Lung (tissue), 13 donors: ENCODE data around the gene SUV39H1. TPM values are rescaled to one million over a fixed set of nuclear protein-coding genes. Genes with fewer than 3 reads are reported as not detected.

Experiments used
- ATAC-seq: fragments of 200-7000 bp; cut with Tn5 transposase; one replicate; pipeline ENCODE4 v1.9.1; 2020; ENCODE audit warnings: moderate number of reproducible peaks; ENCODE audit not compliant: insufficient read depth, low FRiP score
- DNase-seq, 3 donors: peaks; one replicate each; pipeline ENCODE4 v3.0.0-alpha.2; 2013 to 2017
- H3K27ac ChIP-seq, 2 donors: one replicate each; pipeline ENCODE4 v1.5.1; 2013; ENCODE audit warnings: mild to moderate bottlenecking in 2 of 2, moderate library complexity in 2 of 2, control low read depth in 1 of 2, inconsistent platforms in 1 of 2, low read depth in 1 of 2, low read length in 1 of 2
- H3K27me3 ChIP-seq, 3 donors: one replicate each; pipeline ENCODE4 v1.5.1; 2013; ENCODE audit warnings: low read length in 2 of 3; ENCODE audit not compliant: control insufficient read depth in 3 of 3, insufficient read depth in 3 of 3
- H3K36me3 ChIP-seq, 4 donors: one replicate each; pipeline ENCODE4 v1.5.1; 2013; ENCODE audit warnings: low read length in 4 of 4, mild to moderate bottlenecking in 1 of 4, moderate library complexity in 1 of 4; ENCODE audit not compliant: control insufficient read depth in 4 of 4, insufficient read depth in 4 of 4
- H3K4me1 ChIP-seq, 5 donors: one replicate each; pipeline ENCODE4 v1.5.1; 2013; ENCODE audit warnings: low read length in 5 of 5, mild to moderate bottlenecking in 2 of 5, moderate library complexity in 1 of 5; ENCODE audit not compliant: control insufficient read depth in 5 of 5, insufficient read depth in 5 of 5
- H3K4me3 ChIP-seq: one replicate; pipeline ENCODE4 v1.5.1; 2013; ENCODE audit warnings: mild to moderate bottlenecking, control low read depth, moderate library complexity
- H3K9ac ChIP-seq, 2 donors: one replicate each; pipeline ENCODE4 v1.5.1; 2013; ENCODE audit warnings: low read length in 2 of 2, control low read depth in 1 of 2; ENCODE audit not compliant: insufficient read depth in 1 of 2
- H3K9me3 ChIP-seq, 4 donors: one replicate each; pipeline ENCODE4 v1.5.1; 2013; ENCODE audit warnings: low read length in 3 of 4, mild to moderate bottlenecking in 1 of 4, moderate library complexity in 1 of 4; ENCODE audit not compliant: control insufficient read depth in 4 of 4, insufficient read depth in 3 of 4
- CTCF ChIP-seq: IDR thresholded peaks from 2 replicates; pipeline ENCODE4 v1.5.1; 2012; ENCODE audit warnings: mild to moderate bottlenecking; ENCODE audit errors: control extremely low read depth, extremely low read depth
- WGBS, 2 donors: extraction: QIAGEN DNeasy Blood & Tissue Kit; methylation state at CpG; one replicate each; pipeline ENCODE4 v1.1.7; 2013; 5-methylcytosine and 5-hydroxymethylcytosine counted together
- polyA plus RNA-seq, 2 donors: library from polyadenylated mRNA; stranded (reverse); fragments of 200-250 nt; gene quantifications; one replicate each; pipeline ENCODE4 v1.2.1, GENCODE V29; 2013
- small RNA-seq: library from RNA; depleted of rRNA; stranded (forward); fragments of <200 nt; gene quantifications from one replicate; pipeline ENCODE3, GENCODE V24; 2014; ENCODE audit warnings: low replicate concordance
- total RNA-seq, 2 donors: library from RNA; depleted of rRNA in 1 of 2; stranded (reverse); fragments of >200 nt in 1 of 2; gene quantifications; one replicate each; pipeline ENCODE4 v1.2.1, GENCODE V29; 2014 to 2021
- donor health status: control.
- donor health status: control.
- donor health status: Bipolar disorder and iron deficiency.
- donor health status: healthy.
- donor health status: DM: yes; HTN: yes; CAD: no.

The SUV39H1 gene
- total and polyA plus RNA-seq, 4 donors = 2.4 to 6.8 (median 4.1) TPM

GRCh38 chrX:48752498-48752897, 56.0 kb downstream of the SUV39H1 start:
- ATAC-seq (no peak), DNase-seq (no peak)
- WGBS, 2 donors = 58 to 66% methylated on average over 7 of the region's 7 CpGs
- Histone ChIP-seq H3K27ac (no peak overlapping the region), H3K4me3 (no peak overlapping the region), H3K9me3 (no peaks in the 10 kb centered on the region), H3K36me3 (no peaks in the 10 kb centered on the region), H3K9ac (no peak overlapping the region), H3K4me1 (no peaks in the 10 kb centered on the region), H3K27me3 (no peaks in the 10 kb centered on the region)
- TF ChIP-seq CTCF = no peak

GRCh38 chrX:48753708-48754228, 57.2 kb downstream of the SUV39H1 start:
- Histone ChIP-seq H3K36me3 (no peaks in the 10 kb centered on the region), H3K4me3 (no peak overlapping the region), H3K4me1 (no peaks in the 10 kb centered on the region), H3K9me3 (no peaks in the 10 kb centered on the region), H3K27me3 (no peaks in the 10 kb centered on the region), H3K9ac (no peak overlapping the region), H3K27ac (no peak overlapping the region)
- TF ChIP-seq CTCF = no peak
- WGBS, 2 donors = 74 to 80% methylated on average over 8 of the region's 8 CpGs
- ATAC-seq = no peak
- no peak for DNase-seq

- Histone ChIP-seq H3K27me3 (no peaks in the 10 kb centered on the region), H3K4me1 (no peaks in the 10 kb centered on the region), H3K36me3 (no peaks in the 10 kb centered on the region), H3K9ac (no peak overlapping the region), H3K9me3 (no peaks in the 10 kb centered on the region), H3K27ac (no peak overlapping the region), H3K4me3 (no peak overlapping the region)
- 60 to 74% methylated on average over 8 of the region's 8 CpGs for WGBS, 2 donors
- ATAC-seq = no peak
- TF ChIP-seq CTCF = no peak
- no peak for DNase-seq
Measured at GRCh38 chrX:48754238-48754637, 57.7 kb downstream of the SUV39H1 start.

Small RNA genes within 50 kb of the gene (small RNA-seq; reads per million reads assigned to genes)
- not detected for gene RNU6-1056P

Other genes with a start within 250 kb of the SUV39H1 start
- gene SLC38A5, start 226.5 kb upstream of the SUV39H1 start, total RNA-seq = 10 to 100 TPM; 15.2 to 65.3 TPM
- 10 to 100 TPM; 30.7 to 80.9 TPM for gene SLC38A5, start 226.5 kb upstream of the SUV39H1 start, polyA plus RNA-seq
- gene FTSJ1, start 220.5 kb upstream of the SUV39H1 start, total RNA-seq = 10 to 100 TPM; 18.2 to 45.8 TPM
- 10 to 100 TPM; 43.7 to 48.3 TPM for gene FTSJ1, start 220.5 kb upstream of the SUV39H1 start, polyA plus RNA-seq
- 10 to 100 TPM in 1 of 2 donors, 1 to 10 TPM in 1; 3.3 to 12.8 TPM for gene PORCN, start 187.7 kb upstream of the SUV39H1 start, total RNA-seq
- 10 to 100 TPM; 11.6 to 12.0 TPM for gene PORCN, start 187.7 kb upstream of the SUV39H1 start, polyA plus RNA-seq
- 100 to 1,000 TPM in 1 of 2 donors, 10 to 100 TPM in 1; 41.5 to 154 TPM for gene EBP, start 174.9 kb upstream of the SUV39H1 start, total RNA-seq
- 100 to 1,000 TPM; 162 to 254 TPM for gene EBP, start 174.9 kb upstream of the SUV39H1 start, polyA plus RNA-seq
- 10 to 100 TPM in 1 of 2 donors, 1 to 10 TPM in 1; 8.2 to 15.2 TPM for gene TBC1D25, start 157.0 kb upstream of the SUV39H1 start, total RNA-seq
- gene TBC1D25, start 157.0 kb upstream of the SUV39H1 start, polyA plus RNA-seq = 10 to 100 TPM in 1 of 2 donors, 1 to 10 TPM in 1; 5.6 to 12.1 TPM
- 100 to 1,000 TPM; 117 to 346 TPM for gene RBM3, start 122.2 kb upstream of the SUV39H1 start, total RNA-seq
- gene RBM3, start 122.2 kb upstream of the SUV39H1 start, polyA plus RNA-seq = 100 to 1,000 TPM; 211 to 223 TPM
- gene WDR13, start 99.2 kb upstream of the SUV39H1 start, total RNA-seq = 100 to 1,000 TPM in 1 of 2 donors, 10 to 100 TPM in 1; 50.7 to 182 TPM
- 100 to 1,000 TPM; 156 to 175 TPM for gene WDR13, start 99.2 kb upstream of the SUV39H1 start, polyA plus RNA-seq
- gene WAS, start 12.9 kb upstream of the SUV39H1 start, total RNA-seq = 10 to 100 TPM in 1 of 2 donors, 1 to 10 TPM in 1; 8.1 to 37.2 TPM
- 10 to 100 TPM; 14.7 to 61.5 TPM for gene WAS, start 12.9 kb upstream of the SUV39H1 start, polyA plus RNA-seq
- 1 to 10 TPM; 1.6 to 2.0 TPM for gene GLOD5, start 65.0 kb downstream of the SUV39H1 start, total RNA-seq
- gene GLOD5, start 65.0 kb downstream of the SUV39H1 start, polyA plus RNA-seq = 1 to 10 TPM; 1.7 to 5.1 TPM
- 1 to 10 TPM in 1 of 2 donors, under 1 TPM in 1; 0.43 to 1.2 TPM for gene GATA1, start 89.9 kb downstream of the SUV39H1 start, total RNA-seq
- gene GATA1, start 89.9 kb downstream of the SUV39H1 start, polyA plus RNA-seq = 1 to 10 TPM in 1 of 2 donors, under 1 TPM in 1; 0.63 to 1.5 TPM
- gene HDAC6, start 105.3 kb downstream of the SUV39H1 start, total RNA-seq = 10 to 100 TPM; 84.9 to 90.8 TPM
- gene HDAC6, start 105.3 kb downstream of the SUV39H1 start, polyA plus RNA-seq = 10 to 100 TPM; 39.7 to 72.0 TPM
- not detected for gene ERAS, start 129.8 kb downstream of the SUV39H1 start, total RNA-seq
- under 1 TPM in 1 of 2 donors, not detected in 1; 0.24 TPM for gene ERAS, start 129.8 kb downstream of the SUV39H1 start, polyA plus RNA-seq
- 10 to 100 TPM in 1 of 2 donors, 1 to 10 TPM in 1; 3.4 to 10.7 TPM for gene PCSK1N, start 138.9 kb downstream of the SUV39H1 start, total RNA-seq
- gene PCSK1N, start 138.9 kb downstream of the SUV39H1 start, polyA plus RNA-seq = 1 to 10 TPM; 1.3 to 1.6 TPM
- gene TIMM17B, start 201.0 kb downstream of the SUV39H1 start, total RNA-seq = 10 to 100 TPM; 21.0 to 51.5 TPM
- 10 to 100 TPM; 67.4 to 73.4 TPM for gene TIMM17B, start 201.0 kb downstream of the SUV39H1 start, polyA plus RNA-seq
- 10 to 100 TPM; 33.2 to 79.7 TPM for gene PQBP1, start 201.2 kb downstream of the SUV39H1 start, total RNA-seq
- 100 to 1,000 TPM in 1 of 2 donors, 10 to 100 TPM in 1; 68.2 to 146 TPM for gene PQBP1, start 201.2 kb downstream of the SUV39H1 start, polyA plus RNA-seq
- 10 to 100 TPM; 23.4 to 40.7 TPM for gene SLC35A2, start 214.9 kb downstream of the SUV39H1 start, total RNA-seq
- gene SLC35A2, start 214.9 kb downstream of the SUV39H1 start, polyA plus RNA-seq = 10 to 100 TPM; 16.7 to 41.2 TPM
- 10 to 100 TPM; 21.7 to 36.5 TPM for gene PIM2, start 222.3 kb downstream of the SUV39H1 start, total RNA-seq
- gene PIM2, start 222.3 kb downstream of the SUV39H1 start, polyA plus RNA-seq = 10 to 100 TPM; 14.8 to 27.4 TPM